ENCODE data around the gene MASP2. TPM values are rescaled to one million over a fixed set of nuclear protein-coding genes. Genes with fewer than 3 reads are reported as not detected.
"Not testable (repeated sequence)": the region's sequence is repeated elsewhere in the genome, so short reads cannot be mapped to it uniquely, and the experiment has no call there.

The MASP2 gene
- total and polyA plus RNA-seq, 2 donors (not counting 1 experiment from before 2014, with no cell fraction given): 0.06 TPM; not detected in 1

- no peaks in the 10 kb centered on the region for H3K9me3 Mint-ChIP-seq (ENCODE audit: insufficient read depth)
- CTCF ChIA-PET: interaction anchor here (0.6 kb wide), 1 partner anchor 248 kb away, joined by 3 read pairs; no protein-coding TSS in a partner anchor
- no peak overlapping the region for H3K4me3 Mint-ChIP-seq
- Histone ChIP-seq H3K4me2 (replicated peaks; ENCODE audit: low read depth, low read length, poor library complexity, severe bottlenecking) (no peak overlapping the region), H4K20me1 (ENCODE audit: control insufficient read depth, insufficient read depth, low read length, poor library complexity, severe bottlenecking) (no peaks in the 10 kb centered on the region), H3K79me2 (ENCODE audit: control insufficient read depth, insufficient read depth, low read length) (no peaks in the 10 kb centered on the region), H3K4me1 (ENCODE audit: control insufficient read depth in 2 of 2, insufficient read depth in 2 of 2, low read length in 2 of 2) (no peaks in the 10 kb centered on the region), H3K36me3 (replicated peaks in 1 of 2; ENCODE audit: control extremely low read depth in 1 of 2, control insufficient read depth in 1 of 2, extremely low read depth in 1 of 2, insufficient read depth in 2 of 2, low read length in 1 of 2) (no peaks in the 10 kb centered on the region), H3K27ac (ENCODE audit: low read length in 2 of 2) (no peak overlapping the region), H3K9ac (ENCODE audit: low read length) (no peak overlapping the region), H3K4me3 (ENCODE audit: control extremely low read depth in 1 of 5, extremely low read depth in 1 of 5, insufficient read depth in 1 of 5, low read depth in 2 of 5, low read length in 4 of 5) (no peak overlapping the region), H3K9me3 (ENCODE audit: control extremely low read depth in 1 of 3, control insufficient read depth in 2 of 3, insufficient read depth in 1 of 3, low read length in 2 of 3) (no peaks in the 10 kb centered on the region), H2AFZ (ENCODE audit: insufficient read depth, low read depth, low read length, poor library complexity, severe bottlenecking) (no peak overlapping the region), H3K27me3 (replicated peaks in 1 of 4; ENCODE audit: control extremely low read depth in 1 of 4, control insufficient read depth in 3 of 4, insufficient read depth in 4 of 4, low read length in 3 of 4) (no peaks in the 10 kb centered on the region)
- POLR2A ChIA-PET: no interaction called here
- 87% methylated on average over 3 of the region's 4 CpGs for WGBS (ENCODE audit: insufficient coverage)
- H3K27me3 Mint-ChIP-seq: no peaks in the 10 kb centered on the region
- TF ChIP-seq EZH2 (IDR thresholded peaks at IDR 0.05; ENCODE audit: borderline replicate concordance, insufficient read depth, low read depth, low read length, poor library complexity, severe bottlenecking) (no peak), CTCF (IDR thresholded peaks at IDR 0.05) (no peak)
- no peaks in the 10 kb centered on the region for H3K4me1 Mint-ChIP-seq
- no peak for ATAC-seq (ENCODE audit: low read depth)
- intact Hi-C loops (cut with micrococcal nuclease): no loop called here
- no peak for DNase-seq
- H3K27ac Mint-ChIP-seq: no peak overlapping the region
These were observed 54.2 kb downstream of the MASP2 start for GRCh38 chr1:10992864-10993263.

- DNase-seq; intact Hi-C loops (cut with micrococcal nuclease); ATAC-seq (ENCODE audit: low read depth); H3K27me3 Mint-ChIP-seq; H3K4me1 Mint-ChIP-seq; H3K4me1 ChIP-seq (ENCODE audit: control insufficient read depth in 2 of 2, insufficient read depth in 2 of 2, low read length in 2 of 2); CTCF ChIA-PET; H3K9ac ChIP-seq (ENCODE audit: low read length); H3K79me2 ChIP-seq (ENCODE audit: control insufficient read depth, insufficient read depth, low read length); H2AFZ ChIP-seq (ENCODE audit: insufficient read depth, low read depth, low read length, poor library complexity, severe bottlenecking); H4K20me1 ChIP-seq (ENCODE audit: control insufficient read depth, insufficient read depth, low read length, poor library complexity, severe bottlenecking); H3K9me3 ChIP-seq (ENCODE audit: control extremely low read depth in 1 of 3, control insufficient read depth in 2 of 3, insufficient read depth in 1 of 3, low read length in 2 of 3); H3K4me2 ChIP-seq (replicated peaks; ENCODE audit: low read depth, low read length, poor library complexity, severe bottlenecking); H3K9me3 Mint-ChIP-seq (ENCODE audit: insufficient read depth); H3K27ac Mint-ChIP-seq; H3K4me3 ChIP-seq (ENCODE audit: control extremely low read depth in 1 of 5, extremely low read depth in 1 of 5, insufficient read depth in 1 of 5, low read depth in 2 of 5, low read length in 4 of 5); H3K36me3 ChIP-seq (replicated peaks in 1 of 2; ENCODE audit: control extremely low read depth in 1 of 2, control insufficient read depth in 1 of 2, extremely low read depth in 1 of 2, insufficient read depth in 2 of 2, low read length in 1 of 2); H3K27me3 ChIP-seq (replicated peaks in 1 of 4; ENCODE audit: control extremely low read depth in 1 of 4, control insufficient read depth in 3 of 4, insufficient read depth in 4 of 4, low read length in 3 of 4); POLR2A ChIA-PET; H3K4me3 Mint-ChIP-seq; H3K27ac ChIP-seq (ENCODE audit: low read length in 2 of 2): not testable (repeated sequence)
- no CpG with 5 or more reads among the region's 2 CpGs for WGBS (ENCODE audit: insufficient coverage)
These were observed 55.0 kb downstream of the MASP2 start for GRCh38 chr1:10992004-10992403.
